ENCODE results near the gene ZFHX3. TPM values are rescaled to one million over a fixed set of nuclear protein-coding genes. Genes with fewer than 3 reads are reported as not detected.

ZFHX3 gene
- total and polyA plus RNA-seq, 10 of the 15 experiments (the other 5 are each of a cell fraction or from before 2014, with no cell fraction given): 0.68 to 8.6 (median 2.0) TPM

GRCh38 chr16:72848028-72848400 is 199.9 kb downstream of the ZFHX3 start (continued):
- no peak for TF ChIP-seq NKRF (conservative IDR thresholded peaks at IDR 0.05)
- no peak for TF ChIP-seq PBX3 (IDR thresholded peaks at IDR 0.05; ENCODE audit: insufficient replicate concordance, low read depth, low read length)
- no peak for TF ChIP-seq BRCA1 (IDR thresholded peaks at IDR 0.05; ENCODE audit: low read depth, low read length)
- TF ChIP-seq NR2C1 (IDR thresholded peaks at IDR 0.05): no peak
- no peak for TF ChIP-seq TCF3 (IDR thresholded peaks at IDR 0.05; ENCODE audit: borderline replicate concordance, insufficient read depth, low read depth, low read length)
- TF ChIP-seq ZZZ3 (IDR thresholded peaks at IDR 0.05; ENCODE audit: control insufficient read depth, insufficient read length, low read depth): no peak
- TF ChIP-seq MLLT1 (IDR thresholded peaks at IDR 0.05): no peak
- no peak for TF ChIP-seq CBX3 (IDR thresholded peaks at IDR 0.05; ENCODE audit: borderline replicate concordance, low read depth)
- TF ChIP-seq TARDBP (IDR thresholded peaks at IDR 0.05; ENCODE audit: borderline replicate concordance): no peak
- TF ChIP-seq NFYB (IDR thresholded peaks at IDR 0.05; ENCODE audit: insufficient read depth, low read depth, low read length): no peak
